ENCODE measurements around the gene OR51S1. TPM values are rescaled to one million over a fixed set of nuclear protein-coding genes. Genes with fewer than 3 reads are reported as not detected.

The OR51S1 gene
- total RNA-seq, 2 experiments from 2014 or later: not detected

GRCh38 chr11:4830346-4830745 lies 18.7 kb downstream of the OR51S1 start:
- Histone ChIP-seq H3K79me2 (ENCODE audit: insufficient read depth, low read depth, low read length) (no peaks in the 10 kb centered on the region), H2AFZ (ENCODE audit: low read length) (no peak overlapping the region), H3K9me3 (ENCODE audit: low read length) (no peaks in the 10 kb centered on the region), H3K4me1 (ENCODE audit: insufficient read depth, low read length, poor library complexity, severe bottlenecking) (no peaks in the 10 kb centered on the region), H3K9me2 (ENCODE audit: insufficient read depth, low read length) (no peaks in the 10 kb centered on the region), H4K20me1 (ENCODE audit: insufficient read depth, low read length) (no peaks in the 10 kb centered on the region), H3K4me2 (ENCODE audit: low read length) (no peak overlapping the region), H3K4me3 (ENCODE audit: low read depth, low read length, poor library complexity, severe bottlenecking) (no peak overlapping the region), H3K36me3 (ENCODE audit: insufficient read depth, low read length) (no peaks in the 10 kb centered on the region), H3K27ac (ENCODE audit: low read depth, low read length, poor library complexity, severe bottlenecking) (no peak overlapping the region)
- no TSS peak for BruUV-seq (replicated peaks)
- CTCF ChIA-PET (ENCODE audit: unreplicated experiment): no interaction called here
- TF ChIP-seq CTCF (conservative IDR thresholded peaks at IDR 0.05; ENCODE audit: low read length): no peak
- TF ChIP-seq EZH2phosphoT487 (IDR thresholded peaks at IDR 0.05; ENCODE audit: borderline replicate concordance, low read depth, low read length): no peak
- no peak for DNase-seq (ENCODE audit: low spot score)
- intact Hi-C loops (cut with micrococcal nuclease; ENCODE audit: unreplicated experiment): no loop called here
- POLR2A ChIA-PET: no interaction called here

- Histone ChIP-seq H4K20me1 (ENCODE audit: insufficient read depth, low read length) (no peaks in the 10 kb centered on the region), H3K9me3 (ENCODE audit: low read length) (no peaks in the 10 kb centered on the region), H3K4me2 (ENCODE audit: low read length) (no peak overlapping the region), H2AFZ (ENCODE audit: low read length) (no peak overlapping the region), H3K4me1 (ENCODE audit: insufficient read depth, low read length, poor library complexity, severe bottlenecking) (no peaks in the 10 kb centered on the region), H3K27ac (ENCODE audit: low read depth, low read length, poor library complexity, severe bottlenecking) (no peak overlapping the region), H3K4me3 (ENCODE audit: low read depth, low read length, poor library complexity, severe bottlenecking) (no peak overlapping the region), H3K36me3 (ENCODE audit: insufficient read depth, low read length) (no peaks in the 10 kb centered on the region), H3K79me2 (ENCODE audit: insufficient read depth, low read depth, low read length) (no peaks in the 10 kb centered on the region), H3K9me2 (ENCODE audit: insufficient read depth, low read length) (no peaks in the 10 kb centered on the region)
- TF ChIP-seq EZH2phosphoT487 (IDR thresholded peaks at IDR 0.05; ENCODE audit: borderline replicate concordance, low read depth, low read length): no peak
- no peak for TF ChIP-seq CTCF (conservative IDR thresholded peaks at IDR 0.05; ENCODE audit: low read length)
- intact Hi-C loops (cut with micrococcal nuclease; ENCODE audit: unreplicated experiment): no loop called here
- DNase-seq (ENCODE audit: low spot score): no peak
- ChIA-PET CTCF (ENCODE audit: unreplicated experiment) (no interaction called here), POLR2A (no interaction called here)
- BruUV-seq (replicated peaks): no TSS peak
Observed at GRCh38 chr11:4826425-4826824, 22.6 kb downstream of the OR51S1 start.

- Histone ChIP-seq H3K4me2 (ENCODE audit: low read length) (no peak overlapping the region), H3K9me2 (ENCODE audit: insufficient read depth, low read length) (no peaks in the 10 kb centered on the region), H3K4me3 (ENCODE audit: low read depth, low read length, poor library complexity, severe bottlenecking) (no peak overlapping the region), H4K20me1 (ENCODE audit: insufficient read depth, low read length) (no peaks in the 10 kb centered on the region), H3K4me1 (ENCODE audit: insufficient read depth, low read length, poor library complexity, severe bottlenecking) (no peaks in the 10 kb centered on the region), H3K79me2 (ENCODE audit: insufficient read depth, low read depth, low read length) (no peaks in the 10 kb centered on the region), H3K36me3 (ENCODE audit: insufficient read depth, low read length) (no peaks in the 10 kb centered on the region), H2AFZ (ENCODE audit: low read length) (no peak overlapping the region), H3K27ac (ENCODE audit: low read depth, low read length, poor library complexity, severe bottlenecking) (no peak overlapping the region), H3K9me3 (ENCODE audit: low read length) (no peaks in the 10 kb centered on the region)
- POLR2A ChIA-PET: no interaction called here
- TF ChIP-seq CTCF (conservative IDR thresholded peaks at IDR 0.05; ENCODE audit: low read length) (no peak), EZH2phosphoT487 (IDR thresholded peaks at IDR 0.05; ENCODE audit: borderline replicate concordance, low read depth, low read length) (no peak)
- intact Hi-C loops (cut with micrococcal nuclease; ENCODE audit: unreplicated experiment): no loop called here
- CTCF ChIA-PET (ENCODE audit: unreplicated experiment): no interaction called here
- no TSS peak for BruUV-seq (replicated peaks)
- no peak for DNase-seq (ENCODE audit: low spot score)
Observed at GRCh38 chr11:4825132-4825531, 23.9 kb downstream of the OR51S1 start.
